Measurements from ENCODE around the gene LMOD2.
A peak's percentile ranks its signal among the peaks of the same experiment; 100 is the strongest.

LMOD2 gene

DNA sequence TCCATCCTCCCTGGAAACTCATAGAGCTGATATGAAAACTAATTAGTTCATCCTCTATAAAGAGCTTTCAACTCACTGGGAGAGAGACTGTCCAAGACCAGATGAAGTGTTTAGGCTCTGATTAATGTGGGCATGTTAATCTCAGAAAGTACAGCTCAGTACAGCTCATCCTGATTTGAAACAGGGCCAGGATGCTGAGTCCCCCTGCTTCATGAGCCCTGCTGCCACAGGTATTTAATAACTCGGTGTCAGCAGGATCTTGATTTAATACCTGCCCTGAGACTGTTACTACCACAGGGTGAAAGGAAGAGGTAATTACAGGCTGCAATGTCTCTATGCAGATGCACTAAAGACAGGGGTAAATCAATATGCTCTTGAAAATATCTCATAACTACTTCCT lies 10.8 kb downstream of the LMOD2 start:
- Histone ChIP-seq H3K4me1 (ENCODE audit: control insufficient read depth, insufficient read depth, low read length) (no peaks in the 10 kb centered on the region), H3K36me3 (ENCODE audit: control insufficient read depth in 2 of 2, insufficient read depth in 1 of 2, low read length in 2 of 2) (no peaks in the 10 kb centered on the region), H3K27ac (ENCODE audit: extremely low read depth, low read depth, low read length) (no peak overlapping the region), H3K9me3 (ENCODE audit: control insufficient read depth, insufficient read depth, low read depth, low read length) (no peaks in the 10 kb centered on the region), H3K4me3 (ENCODE audit: low read depth, low read length) (no peak overlapping the region)
- TF ChIP-seq, protein P1, sequence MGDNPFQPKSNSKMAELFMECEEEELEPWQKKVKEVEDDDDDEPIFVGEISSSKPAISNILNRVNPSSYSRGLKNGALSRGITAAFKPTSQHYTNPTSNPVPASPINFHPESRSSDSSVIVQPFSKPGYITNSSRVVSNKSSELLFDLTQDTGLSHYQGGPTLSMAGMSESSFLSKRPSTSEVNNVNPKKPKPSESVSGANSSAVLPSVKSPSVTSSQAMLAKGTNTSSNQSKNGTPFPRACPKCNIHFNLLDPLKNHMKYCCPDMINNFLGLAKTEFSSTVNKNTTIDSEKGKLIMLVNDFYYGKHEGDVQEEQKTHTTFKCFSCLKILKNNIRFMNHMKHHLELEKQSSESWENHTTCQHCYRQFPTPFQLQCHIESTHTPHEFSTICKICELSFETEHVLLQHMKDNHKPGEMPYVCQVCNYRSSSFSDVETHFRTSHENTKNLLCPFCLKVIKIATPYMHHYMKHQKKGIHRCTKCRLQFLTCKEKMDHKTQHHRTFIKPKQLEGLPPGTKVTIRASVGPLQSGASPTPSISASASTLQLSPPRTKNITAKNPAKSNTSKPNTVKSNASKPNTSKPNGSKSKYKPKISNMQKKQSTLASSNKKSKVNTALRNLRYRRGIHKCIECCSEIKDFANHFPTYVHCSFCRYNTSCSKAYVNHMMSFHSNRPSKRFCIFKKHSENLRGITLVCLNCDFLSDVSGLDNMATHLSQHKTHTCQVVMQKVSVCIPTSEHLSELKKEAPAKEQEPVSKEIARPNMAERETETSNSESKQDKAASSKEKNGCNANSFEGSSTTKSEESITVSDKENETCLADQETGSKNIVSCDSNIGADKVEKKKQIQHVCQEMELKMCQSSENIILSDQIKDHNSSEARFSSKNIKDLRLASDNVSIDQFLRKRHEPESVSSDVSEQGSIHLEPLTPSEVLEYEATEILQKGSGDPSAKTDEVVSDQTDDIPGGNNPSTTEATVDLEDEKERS (tag by site-specific recombination; IDR thresholded peaks at IDR 0.05): no peak
- TF ChIP-seq TCF7L2 (IDR thresholded peaks at IDR 0.05; ENCODE audit: borderline replicate concordance, low read depth, low read length) (no peak), SP7 (tag by site-specific recombination; IDR thresholded peaks at IDR 0.05) (peak; percentile 87), YY1 (tag by site-specific recombination; IDR thresholded peaks at IDR 0.05) (no peak)
- CTCF ChIA-PET: no interaction called here
- POLR2A ChIA-PET: no interaction called here

DNA sequence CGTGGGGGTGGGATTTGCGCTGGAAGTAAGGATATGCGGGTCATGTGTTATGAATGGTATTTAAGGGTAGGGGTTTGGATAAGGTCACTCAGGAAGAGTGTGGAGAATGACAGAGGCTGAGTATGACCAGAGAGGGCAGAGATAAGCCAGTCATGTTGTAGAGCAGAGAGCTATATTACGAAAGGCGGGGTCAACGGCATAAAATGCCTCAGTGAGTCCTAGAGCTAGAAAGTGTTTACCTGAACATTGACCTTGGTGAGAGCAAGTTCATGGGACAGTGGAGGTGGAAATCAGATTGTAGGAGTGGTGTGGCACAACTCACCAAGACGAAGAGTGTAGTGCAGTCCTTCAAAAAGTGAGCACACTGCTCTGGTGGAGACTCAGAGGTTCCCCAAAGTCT lies 13.8 kb downstream of the LMOD2 start:
- H3K4me1 ChIP-seq (ENCODE audit: control insufficient read depth, insufficient read depth, low read length): peaks cover 8% of the 10 kb centered on the region; the same call in 1 of the 2 replicates
- POLR2A ChIA-PET: no interaction called here
- no peak overlapping the region for H3K27ac ChIP-seq (ENCODE audit: extremely low read depth, low read depth, low read length)
- H3K36me3 ChIP-seq (ENCODE audit: control insufficient read depth in 2 of 2, insufficient read depth in 1 of 2, low read length in 2 of 2): no peaks in the 10 kb centered on the region
- no peaks in the 10 kb centered on the region for H3K9me3 ChIP-seq (ENCODE audit: control insufficient read depth, insufficient read depth, low read depth, low read length)
- no peak for TF ChIP-seq ZNF140 (tag by site-specific recombination; IDR thresholded peaks at IDR 0.05)
- CTCF ChIA-PET: no interaction called here
- no peak overlapping the region for H3K4me3 ChIP-seq (ENCODE audit: low read depth, low read length)

DNA sequence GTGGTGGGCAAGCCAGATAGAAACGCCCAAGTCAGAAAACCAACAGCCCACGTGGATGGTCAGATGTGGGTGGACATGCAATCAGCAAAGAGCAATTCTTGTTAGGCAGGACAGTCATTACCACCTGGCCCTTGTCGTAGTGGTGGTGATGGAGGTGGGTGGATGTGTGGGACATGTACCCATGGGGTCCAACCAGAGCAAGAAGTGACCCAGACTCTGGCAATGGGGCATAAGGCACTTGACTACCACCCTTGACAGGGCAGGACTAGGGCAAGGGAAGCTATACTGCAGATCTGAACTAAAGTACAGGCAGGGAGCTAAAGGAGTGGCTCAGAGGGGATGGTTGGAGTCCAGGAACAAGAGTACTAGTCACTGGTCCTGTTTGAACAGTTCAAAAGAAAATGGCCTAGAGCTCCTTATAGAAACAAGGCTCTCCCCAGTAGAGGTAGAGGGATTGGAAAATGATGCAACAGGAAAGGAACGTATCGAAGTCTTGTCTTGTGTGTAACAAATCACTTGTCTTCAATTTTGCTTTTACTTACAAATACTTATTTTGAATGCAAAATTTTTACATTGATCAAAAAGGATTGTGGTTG lies 17.6 kb downstream of the LMOD2 start:
- ChIA-PET POLR2A (no interaction called here), CTCF (interaction anchor here (0.7 to 1.4 kb wide), 2 partner anchors 198 to 199 kb away, joined by 3 read pairs; no protein-coding TSS in a partner anchor)
- no peaks in the 10 kb centered on the region for H3K36me3 ChIP-seq (ENCODE audit: control insufficient read depth in 2 of 2, insufficient read depth in 1 of 2, low read length in 2 of 2)
- peaks cover 8% of the 10 kb centered on the region; the same call in 1 of the 2 replicates for H3K4me1 ChIP-seq (ENCODE audit: control insufficient read depth, insufficient read depth, low read length)
- H3K4me3 ChIP-seq (ENCODE audit: low read depth, low read length): no peak overlapping the region
- TF ChIP-seq EGR2 (tag by site-specific recombination; IDR thresholded peaks at IDR 0.05; ENCODE audit: low read depth) (peak; percentile 37; the same call in 1 of the 2 replicates), ZNF621 (tag by site-specific recombination; IDR thresholded peaks at IDR 0.05) (no peak)
- H3K9me3 ChIP-seq (ENCODE audit: control insufficient read depth, insufficient read depth, low read depth, low read length): no peaks in the 10 kb centered on the region
- H3K27ac ChIP-seq (ENCODE audit: extremely low read depth, low read depth, low read length): no peak overlapping the region

DNA sequence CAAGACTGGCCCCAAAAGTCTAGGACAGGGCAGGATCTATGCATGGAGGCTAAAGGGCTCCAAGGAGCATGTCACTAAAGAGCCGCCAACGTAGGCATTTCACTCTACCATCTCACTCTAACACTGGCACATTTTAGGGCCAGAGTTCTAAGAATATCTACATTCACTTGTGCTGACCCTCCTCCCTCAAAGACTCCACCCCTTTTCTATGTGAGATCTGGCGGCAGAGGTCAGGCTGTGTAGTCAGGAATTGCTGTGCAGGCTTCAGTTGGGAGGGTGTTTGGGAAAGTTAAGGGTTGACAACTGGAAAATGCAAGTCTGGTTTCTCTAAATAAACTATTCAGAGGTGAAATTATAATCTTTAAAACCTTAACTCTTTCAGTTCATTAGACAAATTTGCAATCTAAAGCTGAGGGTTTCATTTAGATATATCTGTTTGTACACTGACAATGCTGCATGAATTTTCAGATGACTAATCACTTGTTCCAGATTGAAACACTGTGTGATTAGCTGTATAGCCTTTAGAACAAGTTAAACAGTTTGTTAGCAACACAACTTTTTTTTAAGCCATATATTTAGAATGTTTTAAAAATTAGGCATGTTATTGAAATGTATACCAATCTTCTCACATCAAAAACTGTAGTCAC lies 18.2 kb downstream of the LMOD2 start:
- TF ChIP-seq ZNF274 (IDR thresholded peaks at IDR 0.05; ENCODE audit: low read length) (no peak), ZNF274 (tag by site-specific recombination; IDR thresholded peaks at IDR 0.05; ENCODE audit: borderline replicate concordance) (no peak), ZNF624 (tag by site-specific recombination; IDR thresholded peaks at IDR 0.05) (no peak), ZNF830 (tag by site-specific recombination; IDR thresholded peaks at IDR 0.05; ENCODE audit: low read depth) (no peak), ZNF677 (tag by site-specific recombination; IDR thresholded peaks at IDR 0.05) (no peak)
- POLR2A ChIA-PET: interaction anchor here (0.6 kb wide), 1 partner anchor 716 kb away, joined by 3 read pairs; no protein-coding TSS in a partner anchor

More for the DNA sequence above, 18.2 kb downstream of the LMOD2 start:
- Histone ChIP-seq H3K9me3 (ENCODE audit: control insufficient read depth, insufficient read depth, low read depth, low read length) (no peaks in the 10 kb centered on the region), H3K4me1 (ENCODE audit: control insufficient read depth, insufficient read depth, low read length) (peaks cover 8% of the 10 kb centered on the region; the same call in 1 of the 2 replicates), H3K4me3 (ENCODE audit: low read depth, low read length) (no peak overlapping the region), H3K36me3 (ENCODE audit: control insufficient read depth in 2 of 2, insufficient read depth in 1 of 2, low read length in 2 of 2) (no peaks in the 10 kb centered on the region), H3K27ac (ENCODE audit: extremely low read depth, low read depth, low read length) (no peak overlapping the region)
- CTCF ChIA-PET: interaction anchor here (1.4 kb wide), 2 partner anchors 49 to 198 kb away, joined by 3 to 5 read pairs; no protein-coding TSS in a partner anchor

Measured in HEK293 (cell line).